Lung (tissue), 12 donors: ENCODE data around the gene SEC31B. TPM values are rescaled to one million over a fixed set of nuclear protein-coding genes. Genes with fewer than 3 reads are reported as not detected.

Source experiments
- ATAC-seq: fragments of 200-7000 bp; cut with Tn5 transposase; one replicate; pipeline ENCODE4 v1.9.1; 2020; ENCODE audit warnings: moderate number of reproducible peaks; ENCODE audit not compliant: insufficient read depth, low FRiP score
- DNase-seq, 3 donors: peaks; one replicate each; pipeline ENCODE4 v3.0.0-alpha.2; 2013 to 2017
- H3K27ac ChIP-seq, 2 donors: one replicate each; pipeline ENCODE4 v1.5.1; 2013; ENCODE audit warnings: mild to moderate bottlenecking in 2 of 2, moderate library complexity in 2 of 2, control low read depth in 1 of 2, inconsistent platforms in 1 of 2, low read depth in 1 of 2, low read length in 1 of 2
- H3K27me3 ChIP-seq, 3 donors: one replicate each; pipeline ENCODE4 v1.5.1; 2013; ENCODE audit warnings: low read length in 2 of 3; ENCODE audit not compliant: control insufficient read depth in 3 of 3, insufficient read depth in 3 of 3
- H3K36me3 ChIP-seq, 4 donors: one replicate each; pipeline ENCODE4 v1.5.1; 2013; ENCODE audit warnings: low read length in 4 of 4, mild to moderate bottlenecking in 1 of 4, moderate library complexity in 1 of 4; ENCODE audit not compliant: control insufficient read depth in 4 of 4, insufficient read depth in 4 of 4
- H3K4me1 ChIP-seq, 5 donors: one replicate each; pipeline ENCODE4 v1.5.1; 2013; ENCODE audit warnings: low read length in 5 of 5, mild to moderate bottlenecking in 2 of 5, moderate library complexity in 1 of 5; ENCODE audit not compliant: control insufficient read depth in 5 of 5, insufficient read depth in 5 of 5
- H3K4me3 ChIP-seq: one replicate; pipeline ENCODE4 v1.5.1; 2013; ENCODE audit warnings: mild to moderate bottlenecking, control low read depth, moderate library complexity
- H3K9ac ChIP-seq, 2 donors: one replicate each; pipeline ENCODE4 v1.5.1; 2013; ENCODE audit warnings: low read length in 2 of 2, control low read depth in 1 of 2; ENCODE audit not compliant: insufficient read depth in 1 of 2
- H3K9me3 ChIP-seq, 4 donors: one replicate each; pipeline ENCODE4 v1.5.1; 2013; ENCODE audit warnings: low read length in 3 of 4, mild to moderate bottlenecking in 1 of 4, moderate library complexity in 1 of 4; ENCODE audit not compliant: control insufficient read depth in 4 of 4, insufficient read depth in 3 of 4
- CTCF ChIP-seq: IDR thresholded peaks from 2 replicates; pipeline ENCODE4 v1.5.1; 2012; ENCODE audit warnings: mild to moderate bottlenecking; ENCODE audit errors: control extremely low read depth, extremely low read depth
- WGBS, 2 donors: extraction: QIAGEN DNeasy Blood & Tissue Kit; methylation state at CpG; one replicate each; pipeline ENCODE4 v1.1.7; 2013; 5-methylcytosine and 5-hydroxymethylcytosine counted together
- polyA plus RNA-seq, 2 donors: library from polyadenylated mRNA; stranded (reverse); fragments of 200-250 nt; gene quantifications; one replicate each; pipeline ENCODE4 v1.2.1, GENCODE V29; 2013
- total RNA-seq, 2 donors: library from RNA; depleted of rRNA in 1 of 2; stranded (reverse); fragments of >200 nt in 1 of 2; gene quantifications; one replicate each; pipeline ENCODE4 v1.2.1, GENCODE V29; 2014 to 2021
- donor health status: control.
- donor health status: control.
- donor health status: Bipolar disorder and iron deficiency.
- donor health status: healthy.
- donor health status: DM: yes; HTN: yes; CAD: no.

SEC31B gene
- total and polyA plus RNA-seq, 4 donors: 4.8 to 10.5 (median 9.4) TPM

DNA sequence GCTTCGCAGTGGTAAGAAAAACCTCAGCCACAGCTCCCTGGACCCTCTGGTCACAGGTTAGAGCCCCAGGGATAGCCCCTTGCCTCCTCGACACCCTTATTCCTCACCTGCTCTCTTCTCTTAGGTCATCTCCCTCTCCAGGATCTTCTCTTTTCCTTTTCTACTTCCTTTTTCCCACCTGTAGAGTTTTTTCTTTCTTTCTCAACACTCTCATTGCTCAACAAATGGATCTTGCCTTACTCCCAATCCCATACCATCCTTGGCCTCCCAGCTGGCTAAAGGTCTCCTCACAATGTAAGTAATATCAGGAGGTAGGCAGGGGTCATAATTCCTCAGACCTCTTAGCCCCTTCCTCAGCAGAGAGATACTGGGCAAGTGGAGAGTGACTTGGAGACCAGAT is 39.7 kb downstream of the SEC31B start:
- Histone ChIP-seq H3K4me3 (no peak overlapping the region), H3K9ac (no peak overlapping the region), H3K27me3 (peaks cover 0 to 50% (median 30%) of the 10 kb centered on the region in 3 donors), H3K4me1 (peaks cover 0 to 14% (median 7%) of the 10 kb centered on the region in 5 donors), H3K9me3 (no peaks in the 10 kb centered on the region), H3K27ac (no peak overlapping the region), H3K36me3 (peaks cover 0 to 1% (median 0%) of the 10 kb centered on the region in 4 donors)
- DNase-seq (no peak), ATAC-seq (no peak)
- WGBS, 2 donors: 79 to 87% methylated on average over 2 of the region's 2 CpGs
- no peak for TF ChIP-seq CTCF

- Histone ChIP-seq H3K36me3 (no peaks in the 10 kb centered on the region), H3K9ac (no peak overlapping the region), H3K4me1 (peaks cover 0 to 14% (median 7%) of the 10 kb centered on the region in 5 donors), H3K9me3 (no peaks in the 10 kb centered on the region), H3K4me3 (no peak overlapping the region), H3K27me3 (peaks cover 0 to 50% (median 30%) of the 10 kb centered on the region in 3 donors), H3K27ac (no peak overlapping the region)
- DNase-seq (no peak), ATAC-seq (no peak)
- 25 to 43% methylated on average over 4 of the region's 4 CpGs for WGBS, 2 donors
- TF ChIP-seq CTCF: no peak
These were observed 40.6 kb downstream of the SEC31B start for GRCh38 chr10:100479037-100479436.

DNA sequence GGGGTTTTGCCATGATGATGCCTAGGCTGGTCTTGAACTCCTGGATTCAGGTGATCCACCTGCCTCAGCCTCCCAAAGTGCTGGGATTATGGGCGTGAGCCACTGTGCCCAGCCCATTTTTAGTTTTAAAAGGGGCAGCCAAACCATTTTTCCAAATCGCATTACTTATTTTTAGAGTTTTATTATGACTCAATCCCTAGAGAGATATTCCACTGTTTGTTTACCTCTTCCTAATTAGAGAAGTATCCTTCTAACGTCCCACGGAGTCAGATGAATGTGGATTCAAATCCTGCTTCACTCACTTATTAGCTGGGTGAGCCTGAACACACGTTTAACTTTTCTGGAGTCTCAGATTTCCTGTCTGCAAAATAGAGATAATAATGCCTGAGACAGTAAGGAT is 41.7 kb downstream of the SEC31B start:
- no peak for DNase-seq
- 39 to 53% methylated on average over 5 of the region's 5 CpGs for WGBS, 2 donors
- no peak overlapping the region for H3K27ac ChIP-seq
- no peak overlapping the region for H3K4me3 ChIP-seq
- H3K9me3 ChIP-seq: no peaks in the 10 kb centered on the region
- no peak overlapping the region for H3K9ac ChIP-seq
- TF ChIP-seq CTCF: no peak
- H3K27me3 ChIP-seq: peaks cover 0 to 39% (median 23%) of the 10 kb centered on the region in 3 donors
- H3K4me1 ChIP-seq: peaks cover 0 to 14% (median 3%) of the 10 kb centered on the region in 5 donors
- no peaks in the 10 kb centered on the region for H3K36me3 ChIP-seq
- no peak for ATAC-seq

- no peak overlapping the region for H3K9ac ChIP-seq
- no peak overlapping the region for H3K27ac ChIP-seq
- H3K27me3 ChIP-seq: peaks cover 0 to 13% (median 2%) of the 10 kb centered on the region in 3 donors
- no peak for DNase-seq
- no peak for TF ChIP-seq CTCF
- no peak overlapping the region for H3K4me3 ChIP-seq
- H3K9me3 ChIP-seq: no peaks in the 10 kb centered on the region
- 89 to 93% methylated on average over 3 of the region's 3 CpGs for WGBS, 2 donors
- ATAC-seq: no peak
- no peaks in the 10 kb centered on the region for H3K36me3 ChIP-seq
- H3K4me1 ChIP-seq: no peaks in the 10 kb centered on the region
These were observed 49.3 kb downstream of the SEC31B start for GRCh38 chr10:100470367-100470766.
